Activated naive CD4-positive, alpha-beta T cell treated with anti-CD3 and anti-CD28 coated beads, Interleukin-2, amount 50 U/mL, for 72 hours (primary cell): ENCODE measurements around the gene GMDS. TPM values are rescaled to one million over a fixed set of nuclear protein-coding genes. Genes with fewer than 3 reads are reported as not detected.
"Not testable (repeated sequence)": the region's sequence is repeated elsewhere in the genome, so short reads cannot be mapped to it uniquely, and the experiment has no call there.

Source experiments
- ATAC-seq, 2 donors: fragments of 150-1000 bp; cut with Tn5 transposase; 2 replicates each; pipeline ENCODE4 v1.10.0; 2021; ENCODE audit warnings: mild to moderate bottlenecking in 2 of 2, moderate library complexity in 2 of 2
- DNase-seq, 2 donors: peaks; one replicate each; pipeline ENCODE4 v3.0.0; 2021 to 2022; ENCODE audit warnings: low spot score in 2 of 2
- H3K27ac Mint-ChIP-seq, 2 donors: one replicate each; pipeline ENCODE4 v1.8.0; 2022; ENCODE audit warnings: mild to moderate bottlenecking in 2 of 2, mixed read lengths in 2 of 2
- H3K36me3 Mint-ChIP-seq, 2 donors: one replicate each; pipeline ENCODE4 v1.8.0; 2022; ENCODE audit warnings: mixed read lengths in 2 of 2
- H3K9me3 Mint-ChIP-seq, 2 donors: one replicate each; pipeline ENCODE4 v1.8.0; 2022; ENCODE audit warnings: mixed read lengths in 2 of 2
- total RNA-seq, 2 donors: library from RNA; stranded (reverse); gene quantifications; one replicate each; pipeline ENCODE4 v1.2.3, GENCODE V29; 2022

GMDS gene
- total RNA-seq, 2 donors from 2014 or later = 23.9 to 37.6 TPM

DNA sequence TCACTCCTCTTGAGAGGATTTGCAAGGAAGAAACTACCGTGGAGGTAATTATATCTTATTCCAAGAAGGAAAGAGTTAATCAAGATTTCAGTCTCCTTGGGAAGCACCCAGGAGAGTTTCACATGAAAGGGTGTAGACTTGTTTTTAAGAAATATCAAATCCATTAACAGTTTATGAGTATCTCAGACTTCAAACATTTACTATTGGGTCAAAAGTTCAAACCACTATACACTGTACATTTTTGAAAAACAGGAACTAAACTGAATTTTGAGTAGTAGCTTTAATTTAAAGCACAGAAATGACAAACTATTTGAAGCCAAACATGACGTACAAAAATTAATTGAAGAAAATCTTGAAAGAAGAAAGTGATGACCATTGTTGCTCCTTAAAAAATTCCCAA is 471.7 kb downstream of the GMDS start:
- peaks cover 0 to 9% of the 10 kb centered on the region in 2 donors for H3K36me3 Mint-ChIP-seq
- H3K9me3 Mint-ChIP-seq = no peaks in the 10 kb centered on the region
- H3K27ac Mint-ChIP-seq = no peak overlapping the region
- DNase-seq (no peak), ATAC-seq (no peak)

DNA sequence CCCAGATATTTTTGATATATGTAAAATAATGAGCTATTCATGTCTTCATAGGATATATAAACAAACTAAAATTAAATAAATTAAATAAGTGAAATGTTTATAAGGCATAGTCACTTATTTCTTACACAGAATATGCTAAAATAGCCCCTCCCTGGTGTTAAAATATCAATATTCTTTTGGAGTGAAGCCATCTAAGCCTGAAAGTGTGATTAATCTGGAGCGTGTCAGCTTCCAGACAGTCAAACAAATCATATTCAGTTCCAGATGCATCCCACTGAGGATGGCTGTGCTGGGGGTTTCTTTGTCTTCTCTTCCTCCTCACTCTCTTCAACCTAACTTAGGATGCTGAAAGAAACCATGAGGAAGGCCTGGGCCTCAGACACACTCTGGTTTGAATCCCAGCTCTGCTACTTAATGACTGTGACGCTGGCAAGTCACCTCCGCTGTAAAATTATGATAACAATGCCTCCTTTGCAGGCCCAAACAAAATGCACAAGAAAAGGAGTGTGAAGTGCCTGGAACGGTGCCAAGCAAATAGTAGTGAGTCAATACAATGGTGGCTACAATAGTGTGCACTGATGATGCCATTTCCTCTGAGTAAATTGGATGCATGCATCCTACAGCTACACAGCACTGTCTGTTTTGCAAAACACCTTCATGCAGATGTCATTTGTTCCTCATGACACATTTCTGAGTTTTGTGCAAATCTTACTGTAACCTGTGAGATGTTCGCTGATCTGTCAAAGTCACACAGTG is 474.3 kb downstream of the GMDS start:
- DNase-seq (peak in 1 of 2 donors; percentile 56), ATAC-seq (peak; percentile 73 to 91)
- Mint-ChIP-seq H3K36me3 (peaks cover 0 to 9% of the 10 kb centered on the region in 2 donors), H3K9me3 (no peaks in the 10 kb centered on the region), H3K27ac (peak overlapping the region in 1 of 2 donors; percentile 79)

DNA sequence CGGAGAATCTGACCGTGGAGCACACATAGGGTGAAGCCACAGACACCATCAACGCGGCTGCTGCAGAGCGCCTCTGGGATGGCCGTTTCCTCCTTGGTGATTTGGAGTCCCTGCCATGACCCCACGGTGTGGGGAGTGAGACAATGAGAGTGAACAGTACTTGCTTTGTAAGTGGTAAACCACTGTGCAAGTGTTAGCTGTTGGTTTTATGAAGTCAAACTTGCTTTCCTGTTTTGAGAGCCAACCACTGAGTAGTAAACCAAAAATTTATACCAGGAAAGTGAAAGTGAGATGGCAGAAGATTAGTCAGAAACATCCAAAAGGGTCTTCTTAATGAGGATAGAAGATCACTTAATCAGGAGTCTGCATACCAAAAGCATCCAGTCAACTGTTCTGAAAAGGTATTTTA is 475.0 kb downstream of the GMDS start:
- H3K9me3 Mint-ChIP-seq = no peaks in the 10 kb centered on the region
- H3K36me3 Mint-ChIP-seq = peaks cover 0 to 9% of the 10 kb centered on the region in 2 donors
- DNase-seq (peak in 1 of 2 donors; percentile 44), ATAC-seq (peak; percentile 81 to 86)
- H3K27ac Mint-ChIP-seq = peak overlapping the region; percentile 26 to 68

DNA sequence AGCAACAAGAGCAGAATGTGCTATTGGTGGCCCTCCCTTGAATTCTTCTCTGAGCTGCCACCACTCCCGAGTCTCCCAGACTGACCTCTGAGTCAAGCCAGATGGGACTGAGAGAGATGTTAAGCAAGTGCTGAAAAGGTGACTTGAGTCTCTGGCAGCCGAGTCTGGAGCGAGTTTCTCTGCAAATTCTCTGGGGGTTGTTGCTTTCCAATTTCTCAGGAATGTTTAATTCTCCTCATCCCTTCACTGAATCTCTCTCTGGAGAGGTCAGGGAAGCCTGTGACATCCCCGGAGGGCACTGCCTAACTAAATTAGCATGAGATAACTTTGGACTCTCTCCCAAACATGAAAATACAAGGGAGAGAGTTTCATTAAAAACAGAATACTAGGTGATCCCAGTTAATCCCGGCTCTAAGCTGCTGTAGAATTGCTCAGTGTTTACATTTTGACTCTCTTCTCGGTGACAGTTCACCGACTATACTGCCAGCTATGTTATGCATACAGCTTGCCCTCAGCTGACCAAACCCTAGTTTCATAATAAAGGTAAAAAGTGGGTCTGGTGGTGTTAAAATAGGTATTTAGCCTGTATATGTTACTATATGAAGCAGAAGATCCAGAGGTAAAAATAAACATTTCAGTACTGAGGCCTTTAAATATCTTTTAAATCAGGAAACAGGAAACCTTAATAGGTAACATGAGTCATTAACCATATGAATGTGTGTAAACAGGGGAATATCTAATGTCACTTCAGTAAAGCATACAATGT is 477.7 kb downstream of the GMDS start:
- ATAC-seq (no peak), DNase-seq (no peak)
- H3K36me3 Mint-ChIP-seq = peaks cover 0 to 9% of the 10 kb centered on the region in 2 donors
- H3K27ac Mint-ChIP-seq = no peak overlapping the region
- no peaks in the 10 kb centered on the region for H3K9me3 Mint-ChIP-seq

DNA sequence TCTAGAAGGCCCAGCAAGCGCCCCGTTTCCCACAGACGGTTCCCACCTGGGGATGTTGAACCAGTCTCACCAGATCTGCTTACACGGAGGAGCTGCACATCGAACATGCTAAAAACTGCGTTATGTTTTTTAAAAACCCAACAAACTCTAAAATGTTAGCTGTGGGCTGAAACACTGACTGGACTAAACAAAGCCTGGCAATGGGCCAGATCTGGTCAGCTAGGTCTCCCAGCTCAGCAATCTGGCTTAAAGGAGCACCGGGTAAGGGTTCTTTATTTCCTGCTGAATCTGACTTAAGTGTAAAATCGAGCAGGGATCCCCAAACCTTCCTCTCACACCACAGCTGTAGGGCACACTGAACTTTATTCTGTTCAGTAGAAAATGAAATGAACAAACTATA is 478.8 kb downstream of the GMDS start:
- DNase-seq (no peak), ATAC-seq (no peak)
- Mint-ChIP-seq H3K27ac (no peak overlapping the region), H3K36me3 (peaks cover 0 to 6% of the 10 kb centered on the region in 2 donors), H3K9me3 (no peaks in the 10 kb centered on the region)

DNA sequence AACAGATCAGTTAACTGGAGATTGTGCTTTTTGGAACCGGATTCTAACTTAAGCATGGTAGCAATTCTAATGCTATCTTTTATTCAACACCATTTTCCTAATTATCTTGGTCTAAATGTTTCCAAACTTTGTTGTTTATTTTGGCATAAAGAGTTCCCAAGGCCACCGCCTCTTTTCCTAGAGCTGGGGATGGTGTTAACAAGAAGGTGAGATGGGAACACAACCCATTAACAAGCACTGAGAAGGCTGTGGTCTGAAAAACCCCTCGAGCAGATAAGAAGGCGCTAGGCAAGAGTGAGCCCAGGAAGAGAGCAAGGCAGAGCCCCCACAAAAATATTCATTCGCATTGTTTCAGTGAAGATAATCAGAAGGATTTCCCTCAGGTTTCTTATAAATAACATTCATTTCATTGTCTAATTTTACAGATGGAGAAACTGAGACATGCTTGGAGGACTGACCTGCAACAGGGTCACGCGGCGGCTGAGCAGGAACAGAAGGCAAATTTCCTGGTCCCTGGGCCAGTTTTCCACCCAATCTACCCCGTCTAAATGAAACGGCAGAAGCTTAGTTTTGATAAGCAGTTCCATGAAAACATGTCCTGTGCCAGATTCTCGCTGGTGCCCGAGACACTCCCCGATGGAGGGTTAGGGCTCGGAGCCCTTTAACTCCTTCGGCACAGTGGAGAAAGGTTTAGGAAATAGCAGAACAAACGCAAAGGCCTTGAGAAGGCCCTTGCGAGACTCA is 480.1 kb downstream of the GMDS start:
- no peak for DNase-seq
- Mint-ChIP-seq H3K27ac (peak overlapping the region in 1 of 2 donors; percentile 2), H3K9me3 (no peaks in the 10 kb centered on the region), H3K36me3 (no peaks in the 10 kb centered on the region)
- no peak for ATAC-seq

DNA sequence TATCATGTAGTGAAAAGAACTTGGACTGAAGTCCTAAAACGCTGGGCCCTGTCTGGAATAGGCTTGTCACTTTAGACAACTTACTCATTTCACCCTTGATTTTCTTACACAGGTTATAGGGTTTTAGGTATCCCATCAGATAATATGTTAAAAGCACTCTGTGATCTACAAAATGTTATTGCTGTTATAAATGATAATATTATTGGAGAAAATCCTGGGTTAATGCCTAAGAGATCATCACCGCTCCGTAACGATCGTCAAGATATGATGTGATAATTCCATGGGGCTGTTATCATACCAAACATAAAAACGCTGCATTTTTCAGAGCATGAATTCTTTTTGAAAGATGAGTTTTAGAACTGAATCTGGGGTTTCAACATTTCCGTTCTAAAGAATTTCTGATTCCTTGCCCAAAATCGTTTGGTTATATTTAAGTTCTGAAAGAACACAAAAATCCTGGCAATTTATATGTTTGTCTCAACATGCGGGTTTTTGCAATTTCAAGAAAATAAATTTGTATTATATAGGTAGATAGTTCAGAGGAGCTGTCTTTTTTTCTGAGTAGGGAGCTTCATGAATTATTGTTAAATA is 480.9 kb downstream of the GMDS start:
- no peak for ATAC-seq
- DNase-seq = no peak
- Mint-ChIP-seq H3K27ac (no peak overlapping the region), H3K9me3 (no peaks in the 10 kb centered on the region), H3K36me3 (no peaks in the 10 kb centered on the region)

DNA sequence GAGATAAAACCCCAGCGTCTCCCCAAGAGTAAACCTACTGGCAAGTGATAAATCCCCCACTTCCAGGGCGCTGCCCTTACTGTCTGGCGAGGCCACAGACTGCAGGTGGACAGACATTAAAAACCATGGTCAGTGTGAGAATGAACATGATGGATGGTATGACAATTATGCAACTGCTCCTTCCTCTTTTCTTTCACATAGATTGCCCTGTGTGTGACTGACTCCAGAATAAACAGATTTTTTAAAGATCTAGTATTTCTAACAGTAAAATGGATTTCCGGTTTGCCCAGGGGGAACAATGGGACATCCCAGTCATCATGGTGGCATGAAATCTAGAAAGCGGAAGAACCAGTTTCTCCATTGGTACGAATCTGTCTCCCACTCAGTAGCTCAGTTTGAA is 482.0 kb downstream of the GMDS start:
- no peak overlapping the region for H3K27ac Mint-ChIP-seq
- H3K36me3 Mint-ChIP-seq = no peaks in the 10 kb centered on the region
- ATAC-seq (no peak), DNase-seq (no peak)
- no peaks in the 10 kb centered on the region for H3K9me3 Mint-ChIP-seq

DNA sequence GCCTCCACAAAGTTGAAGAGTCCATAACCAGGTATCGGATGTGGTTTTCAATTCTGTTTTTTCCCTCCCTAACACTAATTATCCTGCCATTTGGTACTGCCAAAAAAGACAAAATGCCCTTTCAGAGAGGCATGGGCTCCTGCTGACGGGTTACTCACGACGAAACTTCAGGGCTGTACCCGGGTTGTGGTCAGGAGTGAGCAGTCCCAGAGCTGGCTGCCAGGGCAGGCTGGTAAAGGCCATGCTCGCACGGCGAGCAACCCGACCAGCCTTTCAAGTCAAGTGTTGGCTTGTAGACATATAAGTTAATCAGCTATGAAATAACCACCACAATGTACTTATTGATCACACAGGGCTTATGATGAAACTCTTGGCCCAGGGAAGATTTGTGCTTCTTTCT is 483.2 kb downstream of the GMDS start:
- no peak for ATAC-seq
- Mint-ChIP-seq H3K27ac (no peak overlapping the region), H3K36me3 (no peaks in the 10 kb centered on the region), H3K9me3 (no peaks in the 10 kb centered on the region)
- no peak for DNase-seq

DNA sequence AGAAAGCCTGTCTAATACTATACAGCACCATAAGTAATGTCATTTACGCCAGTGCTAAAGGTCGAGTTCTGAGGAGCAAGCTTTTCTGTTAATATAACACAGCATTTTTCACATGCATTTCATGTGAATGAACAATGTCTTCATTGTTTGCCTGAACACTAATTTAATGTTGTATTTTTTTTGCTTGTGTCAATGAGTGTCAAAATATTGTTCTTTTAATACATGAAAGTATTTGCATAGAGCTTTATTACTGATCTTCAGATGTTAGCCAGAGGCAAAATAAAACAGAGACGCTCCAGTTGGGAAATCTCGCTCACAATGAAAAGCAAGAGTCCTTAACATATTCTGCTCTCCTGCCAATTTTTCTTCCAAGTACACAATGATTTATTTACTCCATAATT is 483.9 kb downstream of the GMDS start:
- Mint-ChIP-seq H3K27ac (no peak overlapping the region), H3K9me3 (no peaks in the 10 kb centered on the region), H3K36me3 (no peaks in the 10 kb centered on the region)
- DNase-seq = no peak
- ATAC-seq = no peak

DNA sequence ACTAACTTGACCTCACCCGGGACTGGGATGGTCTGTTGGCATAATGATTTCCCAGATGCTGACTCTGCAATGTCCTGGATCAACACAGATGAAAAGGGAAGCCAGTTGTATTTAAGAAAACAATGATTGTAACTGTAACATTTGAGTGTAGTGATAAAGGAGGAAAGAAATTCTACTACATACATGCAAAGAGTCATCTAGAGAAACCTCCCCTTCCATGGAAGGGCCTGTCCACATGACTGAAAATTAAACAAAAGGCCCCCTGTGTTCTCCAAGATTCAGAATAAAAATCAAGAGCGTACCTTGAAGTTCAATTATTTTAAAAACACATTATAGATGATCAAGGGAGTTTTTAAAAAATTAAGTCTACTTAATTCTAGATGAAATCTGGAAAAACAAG is 484.5 kb downstream of the GMDS start:
- Mint-ChIP-seq H3K9me3 (no peaks in the 10 kb centered on the region), H3K36me3 (no peaks in the 10 kb centered on the region), H3K27ac (no peak overlapping the region)

DNA sequence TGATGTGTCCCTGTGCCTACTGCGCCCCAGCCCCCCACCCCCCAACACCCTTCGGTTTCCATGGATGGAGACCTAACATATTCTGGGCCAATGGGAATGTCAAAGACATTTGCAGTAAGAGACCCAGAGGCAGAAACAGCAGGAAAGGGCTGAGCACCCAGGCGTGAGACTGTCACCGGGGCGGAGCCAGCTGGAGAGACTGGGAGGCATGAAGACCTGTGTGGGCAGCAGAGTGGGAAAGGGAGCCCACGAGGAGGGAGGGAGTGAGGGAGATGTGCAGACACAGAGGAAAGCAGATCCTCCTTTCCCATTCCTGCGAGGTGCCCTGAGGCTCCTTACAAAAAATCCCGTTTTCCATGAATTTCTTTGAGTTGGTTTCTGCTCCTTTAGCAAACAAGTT is 485.5 kb downstream of the GMDS start:
- Mint-ChIP-seq H3K27ac (no peak overlapping the region), H3K36me3 (peaks cover 0 to 8% of the 10 kb centered on the region in 2 donors), H3K9me3 (no peaks in the 10 kb centered on the region)
- no peak for DNase-seq
- no peak for ATAC-seq

More for the DNA sequence above, 484.5 kb downstream of the GMDS start:
- ATAC-seq (no peak), DNase-seq (no peak)

DNA sequence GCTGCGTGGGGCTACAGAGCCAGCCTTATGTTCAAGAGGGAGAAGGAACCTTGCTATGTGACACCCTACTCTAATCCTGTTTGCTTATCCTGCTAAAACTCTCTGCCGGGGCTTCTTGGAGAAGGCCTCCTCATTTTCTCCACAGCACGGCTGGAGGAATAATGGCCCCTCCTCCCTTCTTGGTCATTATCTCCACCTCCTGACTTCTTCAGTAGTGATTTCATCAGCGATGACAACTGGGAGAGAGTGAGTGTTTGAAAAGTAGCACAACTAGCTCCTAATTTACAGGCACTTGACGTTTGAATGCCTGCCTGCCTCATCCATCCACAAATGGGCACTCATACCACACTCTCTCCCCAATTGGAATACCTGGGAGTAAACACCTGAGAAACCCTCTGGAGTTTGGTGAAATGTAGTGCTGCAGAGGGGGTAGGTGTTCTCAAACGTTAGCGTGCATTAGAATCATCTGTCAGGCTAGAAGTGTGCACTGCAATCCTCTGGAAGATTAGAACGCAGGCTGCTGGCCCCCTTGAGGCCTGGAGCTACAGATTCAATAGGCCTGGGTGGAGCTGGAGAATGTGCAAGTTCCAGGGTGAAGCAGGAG is 487.2 kb downstream of the GMDS start:
- DNase-seq (no peak), ATAC-seq (no peak)
- peak overlapping the region in 1 of 2 donors; percentile 23 for H3K27ac Mint-ChIP-seq
- H3K9me3 Mint-ChIP-seq = peaks cover 6 to 7% of the 10 kb centered on the region in 2 donors
- H3K36me3 Mint-ChIP-seq = peaks cover 7 to 20% of the 10 kb centered on the region in 2 donors

DNA sequence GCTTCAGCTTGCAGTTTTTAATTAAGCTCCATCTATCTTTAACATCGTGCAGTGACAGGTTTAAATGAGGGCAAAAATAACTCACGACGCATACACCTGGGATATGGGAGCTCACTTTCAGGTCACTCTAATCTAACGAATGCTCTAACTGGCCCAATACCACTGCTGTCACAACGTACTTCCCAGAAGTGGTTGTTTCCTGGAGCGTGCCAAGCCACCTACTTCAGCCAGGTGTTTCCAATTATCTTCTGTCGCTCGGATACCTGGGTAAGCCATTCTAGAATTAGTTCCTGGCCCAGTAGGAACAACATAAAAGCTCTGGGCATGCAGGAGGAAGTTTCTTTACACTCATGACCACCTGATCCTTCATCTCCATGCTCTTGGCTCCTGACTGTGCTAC is 488.3 kb downstream of the GMDS start:
- Mint-ChIP-seq H3K9me3 (peaks cover 9% of the 10 kb centered on the region in 2 donors), H3K27ac (no peak overlapping the region), H3K36me3 (peaks cover 7 to 30% of the 10 kb centered on the region in 2 donors)
- no peak for ATAC-seq
- no peak for DNase-seq

DNA sequence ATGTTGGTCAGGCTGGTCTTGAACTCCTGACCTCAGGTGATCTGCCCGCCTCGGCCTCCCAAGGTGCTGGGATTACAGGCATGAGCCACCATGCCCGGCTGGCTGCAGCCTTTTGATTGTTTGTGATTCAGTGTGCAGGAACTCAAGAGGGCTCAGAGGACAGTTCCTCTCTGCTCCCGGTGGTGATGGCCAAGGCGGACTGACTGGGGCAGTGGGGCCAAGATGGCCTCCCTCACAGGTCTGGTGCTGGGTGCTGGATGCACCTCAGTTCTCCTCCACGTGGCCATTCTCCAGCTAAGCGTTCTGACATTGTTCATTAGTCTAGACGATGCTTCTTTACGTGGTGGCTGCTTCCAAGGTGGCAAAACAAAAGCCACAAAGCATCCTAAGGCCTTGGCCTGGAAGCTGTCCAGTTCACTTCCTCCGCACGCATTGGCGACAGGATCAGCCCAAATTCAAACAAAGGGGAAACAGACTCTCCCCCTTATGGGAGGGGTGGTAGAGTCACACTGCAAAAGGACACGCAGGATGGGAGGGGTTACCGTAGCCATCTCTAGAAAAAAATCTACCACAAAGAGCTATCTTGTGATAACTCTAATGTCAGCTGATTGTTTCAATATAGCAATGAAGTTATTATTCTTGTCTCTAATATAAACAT is 488.8 kb downstream of the GMDS start:
- Mint-ChIP-seq H3K27ac (no peak overlapping the region), H3K9me3 (peaks cover 14 to 15% of the 10 kb centered on the region in 2 donors), H3K36me3 (peaks cover 7 to 35% of the 10 kb centered on the region in 2 donors)
- no peak for ATAC-seq
- DNase-seq = no peak

DNA sequence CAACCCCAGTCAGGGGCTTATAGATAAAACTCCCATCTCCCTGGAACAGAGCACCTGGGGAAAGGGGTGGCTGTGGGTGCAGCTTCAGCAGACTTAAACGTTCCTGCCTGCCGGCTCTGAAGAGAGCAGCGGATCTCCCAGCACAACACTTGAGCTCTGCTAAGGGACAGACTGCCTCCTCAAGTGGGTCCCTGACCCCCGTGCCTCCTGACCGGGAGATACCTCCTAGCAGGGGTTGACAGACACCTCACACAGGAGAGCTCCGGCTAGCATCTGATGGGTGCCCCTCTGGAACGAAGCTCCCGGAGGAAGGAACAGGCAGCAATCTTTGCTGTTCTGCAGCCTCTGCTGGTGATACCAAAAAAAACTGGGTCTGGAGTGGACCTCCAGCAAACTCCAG is 494.3 kb downstream of the GMDS start:
- peaks cover 7 to 38% of the 10 kb centered on the region in 2 donors for H3K36me3 Mint-ChIP-seq
- H3K9me3 Mint-ChIP-seq = peaks cover 16% of the 10 kb centered on the region in 2 donors
- not testable (repeated sequence) for H3K27ac Mint-ChIP-seq, DNase-seq, ATAC-seq
